ENCODE data around the gene GPX2.

- TF ChIP-seq, protein P1, sequence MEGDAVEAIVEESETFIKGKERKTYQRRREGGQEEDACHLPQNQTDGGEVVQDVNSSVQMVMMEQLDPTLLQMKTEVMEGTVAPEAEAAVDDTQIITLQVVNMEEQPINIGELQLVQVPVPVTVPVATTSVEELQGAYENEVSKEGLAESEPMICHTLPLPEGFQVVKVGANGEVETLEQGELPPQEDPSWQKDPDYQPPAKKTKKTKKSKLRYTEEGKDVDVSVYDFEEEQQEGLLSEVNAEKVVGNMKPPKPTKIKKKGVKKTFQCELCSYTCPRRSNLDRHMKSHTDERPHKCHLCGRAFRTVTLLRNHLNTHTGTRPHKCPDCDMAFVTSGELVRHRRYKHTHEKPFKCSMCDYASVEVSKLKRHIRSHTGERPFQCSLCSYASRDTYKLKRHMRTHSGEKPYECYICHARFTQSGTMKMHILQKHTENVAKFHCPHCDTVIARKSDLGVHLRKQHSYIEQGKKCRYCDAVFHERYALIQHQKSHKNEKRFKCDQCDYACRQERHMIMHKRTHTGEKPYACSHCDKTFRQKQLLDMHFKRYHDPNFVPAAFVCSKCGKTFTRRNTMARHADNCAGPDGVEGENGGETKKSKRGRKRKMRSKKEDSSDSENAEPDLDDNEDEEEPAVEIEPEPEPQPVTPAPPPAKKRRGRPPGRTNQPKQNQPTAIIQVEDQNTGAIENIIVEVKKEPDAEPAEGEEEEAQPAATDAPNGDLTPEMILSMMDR (IDR thresholded peaks at IDR 0.05) = no peak
- TF ChIP-seq POLR2A (IDR thresholded peaks at IDR 0.05) = no peak
Measured at GRCh38 chr14:64943556-64943955, 1.0 kb upstream of the GPX2 start.
